ENCODE results near the gene IRGM.
"Not testable (repeated sequence)": the region's sequence is repeated elsewhere in the genome, so short reads cannot be mapped to it uniquely, and the experiment has no call there.

Gene IRGM

DNA sequence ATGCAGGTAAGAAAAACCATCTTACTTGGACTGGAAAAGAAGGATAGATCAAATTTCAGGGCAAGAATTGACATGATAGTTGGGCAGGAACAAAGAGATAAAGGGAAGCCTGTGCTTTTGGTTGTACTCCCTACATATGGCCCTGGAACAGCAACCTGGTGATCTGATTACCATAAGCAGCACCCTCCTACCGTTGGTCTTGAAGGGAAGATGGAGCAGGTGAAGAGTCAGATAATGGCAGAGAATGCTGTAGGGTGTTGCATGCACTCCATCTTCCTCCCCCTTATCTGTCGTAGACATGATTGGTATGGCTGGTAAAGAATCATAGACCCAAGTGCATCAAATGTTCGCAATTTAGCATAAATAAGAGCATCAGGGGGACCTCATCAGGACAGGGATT, 4.7 kb downstream of the IRGM start:
- no peak for DNase-seq (ENCODE audit: extremely low read depth, low read depth)
- TF ChIP-seq, protein P1, sequence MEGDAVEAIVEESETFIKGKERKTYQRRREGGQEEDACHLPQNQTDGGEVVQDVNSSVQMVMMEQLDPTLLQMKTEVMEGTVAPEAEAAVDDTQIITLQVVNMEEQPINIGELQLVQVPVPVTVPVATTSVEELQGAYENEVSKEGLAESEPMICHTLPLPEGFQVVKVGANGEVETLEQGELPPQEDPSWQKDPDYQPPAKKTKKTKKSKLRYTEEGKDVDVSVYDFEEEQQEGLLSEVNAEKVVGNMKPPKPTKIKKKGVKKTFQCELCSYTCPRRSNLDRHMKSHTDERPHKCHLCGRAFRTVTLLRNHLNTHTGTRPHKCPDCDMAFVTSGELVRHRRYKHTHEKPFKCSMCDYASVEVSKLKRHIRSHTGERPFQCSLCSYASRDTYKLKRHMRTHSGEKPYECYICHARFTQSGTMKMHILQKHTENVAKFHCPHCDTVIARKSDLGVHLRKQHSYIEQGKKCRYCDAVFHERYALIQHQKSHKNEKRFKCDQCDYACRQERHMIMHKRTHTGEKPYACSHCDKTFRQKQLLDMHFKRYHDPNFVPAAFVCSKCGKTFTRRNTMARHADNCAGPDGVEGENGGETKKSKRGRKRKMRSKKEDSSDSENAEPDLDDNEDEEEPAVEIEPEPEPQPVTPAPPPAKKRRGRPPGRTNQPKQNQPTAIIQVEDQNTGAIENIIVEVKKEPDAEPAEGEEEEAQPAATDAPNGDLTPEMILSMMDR (IDR thresholded peaks at IDR 0.05; ENCODE audit: low read depth, low read length): no peak

DNA sequence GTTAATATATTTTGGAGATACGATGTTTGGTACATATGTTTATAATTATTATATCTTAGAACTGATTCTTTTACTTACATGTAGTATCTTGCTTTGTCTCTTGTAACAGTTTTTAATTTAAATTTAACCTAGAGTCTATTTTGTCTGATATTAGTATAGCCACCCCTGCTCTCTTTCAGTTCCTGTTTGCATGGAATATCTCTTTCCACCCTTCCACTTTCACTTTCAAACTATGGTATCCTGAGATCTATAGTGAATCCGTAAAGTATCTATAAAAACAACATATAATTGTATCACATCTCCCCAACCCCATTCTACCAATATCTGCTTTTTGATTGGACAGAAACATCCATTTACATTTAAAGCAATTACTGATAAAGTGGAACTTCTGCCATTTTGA, 7.2 kb downstream of the IRGM start:
- TF ChIP-seq, protein P1 (IDR thresholded peaks at IDR 0.05; ENCODE audit: low read depth, low read length): no peak
- DNase-seq (ENCODE audit: extremely low read depth, low read depth): no peak

DNA sequence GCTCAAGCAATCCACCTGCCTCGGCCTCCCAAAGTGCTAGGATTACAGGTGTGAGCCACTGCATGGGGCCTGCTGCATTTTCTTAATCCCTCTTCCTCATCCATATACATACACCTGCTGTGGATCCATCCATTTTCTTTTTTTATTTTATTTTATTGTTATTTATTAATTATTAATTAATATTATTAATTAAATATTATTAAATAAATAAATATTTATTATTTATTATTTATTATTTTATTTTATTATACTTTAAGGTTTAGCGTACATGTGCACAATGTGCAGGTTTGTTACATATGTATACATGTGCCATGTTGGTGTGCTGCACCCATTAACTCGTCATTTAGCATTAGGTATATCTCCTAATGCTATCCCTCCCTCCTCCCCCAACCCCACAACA, 10.4 kb downstream of the IRGM start:
- DNase-seq (ENCODE audit: extremely low read depth, low read depth): not testable (repeated sequence)

DNA sequence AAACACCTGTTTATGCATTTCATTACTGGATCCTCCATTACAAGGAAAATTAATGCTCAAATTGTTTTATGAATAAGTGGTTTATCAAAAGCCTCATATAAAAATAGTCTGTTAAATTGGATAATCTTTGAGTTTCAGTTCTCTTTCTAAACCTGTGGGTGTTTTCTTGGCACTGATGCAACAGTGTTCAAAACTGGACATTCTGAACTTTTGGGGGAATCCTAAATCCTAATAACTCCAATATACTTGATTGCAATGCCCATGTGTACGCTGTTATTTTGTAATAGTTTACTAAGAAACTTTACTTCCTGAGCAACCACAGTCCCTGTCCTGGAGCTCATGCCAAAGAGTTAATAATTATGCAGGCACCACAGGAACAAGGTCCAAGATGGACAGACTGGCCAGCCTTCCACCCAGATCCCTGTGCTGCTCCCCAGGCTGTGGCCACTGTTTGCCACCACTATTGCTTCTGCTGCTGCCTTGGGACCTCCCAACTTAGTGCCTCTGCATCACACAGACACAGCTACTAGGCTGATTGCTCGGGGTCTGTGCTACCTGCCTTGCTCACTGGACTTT, 14.0 kb downstream of the IRGM start:
- no peak for DNase-seq (ENCODE audit: extremely low read depth, low read depth)
- TF ChIP-seq, protein P1 (IDR thresholded peaks at IDR 0.05; ENCODE audit: low read depth, low read length): no peak

DNA sequence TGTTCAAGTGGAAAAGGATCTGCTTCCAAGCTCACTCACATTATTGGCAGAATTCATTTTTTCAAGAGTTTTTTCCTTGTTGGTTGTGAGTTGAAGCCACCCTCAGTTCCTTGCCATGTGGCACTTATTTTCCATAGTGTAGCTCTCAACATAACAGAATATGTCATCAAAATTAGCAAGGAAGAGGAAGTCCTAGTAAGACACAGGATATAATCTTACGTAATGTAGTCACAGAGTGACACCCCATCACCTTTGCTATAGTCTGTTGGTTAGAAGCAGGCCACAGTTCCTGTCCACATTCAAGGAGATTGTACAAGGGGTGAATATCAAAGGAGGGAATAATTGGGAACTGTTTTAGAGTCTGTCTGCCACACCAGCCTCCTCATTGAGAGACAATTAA, 15.7 kb downstream of the IRGM start:
- DNase-seq (ENCODE audit: extremely low read depth, low read depth): no peak
- TF ChIP-seq, protein P1 (IDR thresholded peaks at IDR 0.05; ENCODE audit: low read depth, low read length): no peak

DNA sequence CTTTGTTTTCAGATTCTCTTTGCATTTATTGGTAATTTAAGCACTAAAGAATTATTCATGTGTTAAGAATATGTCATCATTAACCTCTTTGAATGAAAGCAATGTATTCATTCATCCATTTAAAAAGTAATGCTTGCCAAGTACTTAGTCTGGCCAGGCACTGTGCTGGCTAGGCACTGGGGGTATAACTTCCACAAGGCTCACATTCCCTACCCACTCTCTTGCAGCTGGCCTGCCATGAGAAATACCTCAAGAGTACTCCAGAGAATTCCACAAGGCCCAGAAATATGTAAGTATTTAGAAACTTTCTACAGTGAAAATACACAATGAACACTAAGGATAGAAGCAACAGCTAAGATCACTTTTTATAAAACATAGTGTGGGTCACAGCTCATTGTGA, 33.0 kb downstream of the IRGM start:
- TF ChIP-seq, protein P1 (IDR thresholded peaks at IDR 0.05; ENCODE audit: low read depth, low read length): no peak
- no peak for DNase-seq (ENCODE audit: extremely low read depth, low read depth)

DNA sequence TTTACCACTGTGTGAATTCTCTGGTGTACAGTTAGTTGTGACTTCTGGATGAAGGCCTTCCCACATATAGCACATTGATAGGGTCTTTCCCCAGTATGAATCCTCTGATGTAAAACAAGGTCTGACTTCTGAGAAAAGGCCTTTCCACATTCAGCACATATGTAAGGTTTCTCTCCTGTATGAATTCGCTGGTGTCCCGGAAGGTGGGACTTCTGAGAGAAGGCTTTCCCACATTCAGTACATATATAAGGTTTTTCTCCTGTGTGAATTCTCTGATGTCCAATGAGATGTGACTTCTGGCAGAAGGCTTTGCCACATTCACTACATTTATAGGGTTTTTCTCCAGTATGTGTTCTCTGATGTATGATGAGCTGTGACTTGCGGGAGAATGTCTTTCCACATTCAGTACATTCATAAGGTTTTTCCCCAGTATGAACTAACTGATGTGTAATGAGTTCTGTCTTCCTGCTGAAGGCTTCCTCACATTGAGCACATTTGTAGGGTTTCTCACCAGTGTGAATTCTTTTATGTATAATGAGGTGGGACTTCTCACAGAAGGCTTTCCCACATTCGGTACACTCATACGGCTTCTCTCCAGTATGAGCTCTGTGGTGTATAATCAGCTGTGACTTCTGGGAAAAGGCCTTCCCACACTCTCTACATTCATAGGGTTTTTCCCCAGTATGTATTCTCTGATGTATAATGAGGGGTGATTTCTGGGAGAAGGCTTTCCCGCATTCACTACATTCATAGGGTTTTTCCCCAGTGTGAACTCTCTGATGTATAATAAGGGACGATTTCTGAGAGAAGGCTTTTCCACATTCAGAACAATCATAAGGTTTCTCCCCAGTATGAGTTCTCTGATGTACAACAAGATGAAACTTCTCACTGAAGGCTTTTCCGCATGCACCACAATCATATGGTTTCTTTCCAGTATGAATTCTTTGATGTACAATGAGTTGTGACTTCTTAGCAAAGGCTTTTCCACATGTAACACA, 49.4 kb downstream of the IRGM start:
- no peak for DNase-seq (ENCODE audit: extremely low read depth, low read depth)

More for the DNA sequence above, 49.4 kb downstream of the IRGM start:
- TF ChIP-seq, protein P1 (IDR thresholded peaks at IDR 0.05; ENCODE audit: low read depth, low read length): no peak

Data from AG09319 (cell line).